DMS53 treated with DMSO at 0.1 percent for 48 hours (cell line): ENCODE data around the gene ARMC10.
"Not testable (repeated sequence)": the region's sequence is repeated elsewhere in the genome, so short reads cannot be mapped to it uniquely, and the experiment has no call there.

ENCODE experiments used
- DNase-seq: peaks from one replicate; lab custom pipeline; 2025; ENCODE audit not compliant: unreplicated experiment; lab: John Stamatoyannopoulos, UW

The ARMC10 gene

DNA sequence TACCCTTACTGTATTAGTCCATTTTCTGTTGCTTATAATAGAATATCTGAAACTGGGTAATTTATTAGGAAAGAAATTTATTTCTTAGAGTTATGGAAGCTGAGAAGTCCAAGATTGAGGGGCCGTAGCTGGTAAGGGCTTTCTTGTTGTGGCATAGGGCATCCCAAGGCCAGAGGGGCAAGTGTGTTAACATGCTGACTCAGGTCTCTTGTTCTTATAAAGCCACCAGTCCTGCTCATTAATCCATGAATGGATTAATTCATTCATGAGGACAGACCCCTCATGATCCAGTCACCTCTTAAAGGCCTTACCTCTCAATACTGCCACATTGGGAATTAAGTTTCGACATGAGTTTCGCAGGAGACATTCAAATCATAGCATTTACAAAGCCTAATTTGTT, 2.4 kb downstream of the ARMC10 start:
- no peak for DNase-seq

DNA sequence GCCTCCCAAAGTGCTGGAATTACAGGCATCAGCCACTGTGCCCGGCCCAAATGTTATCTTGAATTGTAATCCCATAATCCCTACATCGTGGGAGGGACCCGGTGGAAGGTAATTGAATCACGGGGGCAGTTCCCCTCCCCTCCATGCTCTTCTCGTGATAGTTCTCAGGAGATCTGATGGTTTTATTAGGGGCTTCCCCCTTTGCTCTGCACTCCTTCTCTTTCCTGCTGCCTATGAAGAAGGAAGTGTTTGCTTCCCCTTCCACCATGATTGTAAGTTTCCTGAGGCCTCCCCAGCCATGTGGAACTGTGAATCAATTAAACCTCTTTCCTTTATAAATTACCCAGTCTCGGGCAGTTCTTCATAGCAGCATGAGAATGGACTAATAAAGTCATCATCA, 3.3 kb downstream of the ARMC10 start:
- DNase-seq = not testable (repeated sequence)

DNA sequence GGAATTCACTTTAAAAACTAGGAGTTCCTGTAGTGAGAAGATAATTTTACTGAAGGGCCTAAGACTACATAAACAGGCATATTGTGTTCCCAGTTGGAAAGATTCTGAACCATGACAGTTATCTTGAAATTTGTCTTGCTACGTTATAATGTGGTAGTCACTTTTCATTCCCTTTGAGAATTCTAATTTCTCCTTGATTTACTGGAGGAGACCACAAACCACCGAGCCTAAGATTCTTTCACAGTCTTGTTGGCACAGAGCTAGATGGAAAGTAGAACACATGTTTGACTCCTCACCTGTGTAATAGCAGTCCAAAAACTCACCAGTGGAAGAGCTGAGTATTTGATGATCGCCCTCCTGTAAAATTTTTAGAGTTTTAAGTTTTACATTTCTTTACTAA, 4.9 kb downstream of the ARMC10 start:
- DNase-seq = no peak

DNA sequence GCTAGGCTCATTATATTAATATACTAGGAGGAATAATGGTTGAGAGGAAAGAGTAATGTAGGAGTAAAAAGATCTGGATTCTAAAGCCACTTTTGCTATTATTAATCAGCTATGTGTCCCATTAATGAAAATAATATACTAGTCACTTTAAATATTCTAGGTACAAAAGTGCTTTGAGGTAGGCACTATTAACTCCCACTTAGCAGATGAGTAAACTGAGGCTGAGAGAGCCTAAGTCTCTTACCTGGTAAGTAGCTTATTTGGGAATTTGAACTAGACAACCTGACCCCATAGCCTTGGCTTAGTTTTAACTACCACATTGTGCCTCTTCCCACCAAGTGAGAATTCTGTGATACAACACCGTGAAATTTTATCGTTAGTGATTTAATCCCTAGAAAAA, 6.0 kb downstream of the ARMC10 start:
- no peak for DNase-seq

DNA sequence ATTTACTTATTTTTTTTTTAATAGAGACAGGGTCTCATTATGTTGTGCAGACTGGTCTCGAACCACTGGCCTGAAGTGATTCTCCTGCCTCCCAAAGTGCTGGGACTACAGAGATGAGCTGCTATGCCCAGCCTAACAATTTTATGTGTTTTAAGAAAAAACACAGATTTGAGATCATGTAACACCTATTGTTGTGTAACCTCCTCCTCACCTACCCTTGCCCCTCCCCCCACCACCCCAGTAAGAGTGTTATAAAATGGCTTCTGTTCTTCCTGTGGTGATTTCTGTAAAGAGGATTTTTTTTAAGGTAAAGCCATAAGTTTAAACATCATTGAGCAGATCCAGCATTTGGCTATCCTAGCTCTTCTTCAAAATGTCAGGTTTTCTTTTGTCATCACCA, 7.6 kb downstream of the ARMC10 start:
- no peak for DNase-seq

GRCh38 chr7:103083210-103083609, 8.3 kb downstream of the ARMC10 start:
- no peak for DNase-seq

DNA sequence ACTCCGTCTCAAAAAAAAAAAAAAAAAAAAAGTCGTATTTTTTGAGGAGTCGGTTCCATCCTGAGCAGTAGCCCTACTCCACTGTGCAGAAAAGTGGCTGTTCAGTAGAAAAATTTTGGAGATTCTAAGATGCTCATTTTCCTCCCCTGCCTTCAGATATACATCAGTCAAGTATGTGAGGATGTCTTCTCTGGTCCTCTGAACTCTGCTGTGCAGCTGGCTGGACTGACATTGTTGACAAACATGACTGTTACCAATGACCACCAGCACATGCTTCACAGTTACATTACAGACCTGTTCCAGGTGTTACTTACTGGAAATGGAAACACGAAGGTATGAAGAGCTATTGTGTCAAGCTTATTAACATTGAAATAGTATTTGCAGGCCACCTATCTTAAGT, 17.4 kb downstream of the ARMC10 start:
- not testable (repeated sequence) for DNase-seq

DNA sequence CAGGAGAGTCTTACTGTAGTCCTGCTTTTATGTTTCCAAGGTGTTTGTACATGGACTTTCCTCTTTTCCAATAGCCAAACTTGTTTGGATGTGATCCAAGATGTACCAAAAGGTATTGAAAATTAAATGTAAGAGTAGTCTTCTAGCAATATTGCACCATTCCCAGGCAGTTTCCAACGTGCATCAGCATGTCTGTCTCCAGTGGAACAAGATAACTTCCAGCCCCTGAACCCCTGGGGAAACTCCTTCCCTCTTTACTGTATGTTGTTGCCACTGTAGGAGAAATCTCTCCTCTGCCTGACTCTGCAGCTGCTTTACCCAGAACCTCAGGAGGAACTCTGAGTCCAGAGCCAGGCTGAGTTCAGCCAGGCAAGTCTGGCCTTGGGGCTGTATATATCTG, 18.5 kb downstream of the ARMC10 start:
- DNase-seq = no peak

- no peak for DNase-seq
These were observed 19.2 kb downstream of the ARMC10 start for GRCh38 chr7:103094102-103094501.

GRCh38 chr7:103095558-103095957, 20.6 kb downstream of the ARMC10 start:
- not testable (repeated sequence) for DNase-seq

DNA sequence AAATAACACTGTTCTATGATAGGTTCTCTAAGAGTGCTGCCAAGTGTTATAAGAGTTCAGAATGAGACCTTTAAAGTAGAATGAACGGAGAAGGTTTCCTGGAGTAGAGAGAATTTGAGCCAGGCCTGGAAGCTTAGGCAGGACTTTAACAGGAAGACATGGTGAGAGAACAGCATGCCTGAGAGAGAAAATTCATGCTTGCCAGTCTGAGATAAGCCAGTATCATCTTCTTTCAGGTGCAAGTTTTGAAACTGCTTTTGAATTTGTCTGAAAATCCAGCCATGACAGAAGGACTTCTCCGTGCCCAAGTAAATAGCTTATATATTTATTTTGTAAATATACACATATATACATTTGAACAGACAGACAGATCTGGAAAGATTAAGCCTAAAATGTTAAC, 22.1 kb downstream of the ARMC10 start:
- DNase-seq = no peak

DNA sequence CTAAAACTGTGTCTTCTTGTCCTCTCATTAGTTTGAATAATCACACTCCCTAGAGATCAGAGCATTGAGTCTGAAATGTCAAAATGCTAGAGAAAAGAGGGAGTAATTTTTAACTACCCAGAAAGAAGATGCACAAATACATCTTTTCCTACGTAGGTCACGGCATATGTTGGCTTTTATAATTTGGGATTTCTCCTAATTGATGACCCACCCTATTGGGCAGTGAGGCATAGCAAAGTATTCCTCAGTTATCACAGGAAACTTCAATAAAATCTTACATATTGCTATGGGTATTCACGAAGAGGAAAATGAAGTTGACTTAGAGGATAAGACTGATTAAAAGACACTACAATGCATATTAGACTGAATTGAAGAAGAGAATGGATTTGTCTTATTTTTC, 25.4 kb downstream of the ARMC10 start:
- no peak for DNase-seq

DNA sequence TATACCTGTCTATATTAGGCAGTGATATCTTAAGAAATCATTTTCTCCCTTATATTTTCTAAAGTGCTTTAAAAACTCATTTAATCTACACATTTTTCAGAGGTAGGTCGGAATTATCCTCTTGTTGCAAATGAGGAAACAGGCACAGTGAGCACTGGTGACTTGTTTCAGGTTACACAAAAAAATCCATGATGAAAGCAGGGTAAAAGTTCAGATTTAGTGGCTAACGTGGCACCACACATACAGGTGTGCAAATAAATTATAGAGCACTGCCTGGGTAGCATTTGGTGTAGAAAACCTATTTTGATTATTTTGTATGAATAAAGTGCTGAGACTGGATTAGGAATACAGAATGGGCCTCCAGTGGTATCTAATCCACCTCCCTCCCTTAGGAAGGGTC, 26.6 kb downstream of the ARMC10 start:
- DNase-seq = no peak

DNA sequence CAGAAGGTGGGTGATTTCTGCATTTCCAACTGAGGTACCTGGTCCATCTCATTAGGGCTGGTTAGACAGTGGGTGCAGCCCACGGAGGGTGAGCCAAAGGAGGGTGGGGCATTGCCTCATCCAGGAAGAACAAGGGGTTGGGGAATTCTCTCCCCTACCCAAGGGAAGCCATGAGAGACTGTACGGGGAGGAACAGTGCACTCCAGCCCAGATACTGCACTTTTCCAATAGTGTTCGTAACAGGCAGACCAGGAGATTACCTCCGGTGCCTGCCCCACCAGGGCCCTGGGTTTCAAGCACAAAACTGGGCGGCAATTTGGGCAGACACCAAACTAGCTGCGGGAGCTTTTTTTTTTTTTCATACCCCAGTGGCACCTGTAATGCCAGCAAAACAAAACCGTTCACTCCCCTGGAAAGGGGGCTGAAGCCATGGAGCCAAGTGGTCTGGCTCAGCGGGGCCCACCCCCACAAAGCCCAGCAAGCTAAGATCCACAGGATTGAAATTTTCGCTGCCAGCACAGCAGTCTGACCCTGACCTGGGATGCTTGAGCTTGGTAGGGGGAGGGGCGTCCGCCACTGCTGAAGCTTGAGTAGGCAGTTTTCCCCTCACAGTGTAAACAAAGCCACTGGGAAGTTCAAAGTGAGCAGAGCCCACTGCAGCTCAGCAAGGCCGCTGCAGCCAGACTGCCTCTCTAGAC, 31.2 kb downstream of the ARMC10 start:
- DNase-seq = no peak

GRCh38 chr7:103106703-103107070, 31.7 kb downstream of the ARMC10 start:
- DNase-seq = not testable (repeated sequence)

- no peak for DNase-seq
These were observed 38.2 kb downstream of the ARMC10 start for GRCh38 chr7:103113164-103113563.

- no peak for DNase-seq
These were observed 39.7 kb downstream of the ARMC10 start for GRCh38 chr7:103114576-103115008.

- DNase-seq = no peak
These were observed 40.8 kb downstream of the ARMC10 start for GRCh38 chr7:103115771-103116170.

DNA sequence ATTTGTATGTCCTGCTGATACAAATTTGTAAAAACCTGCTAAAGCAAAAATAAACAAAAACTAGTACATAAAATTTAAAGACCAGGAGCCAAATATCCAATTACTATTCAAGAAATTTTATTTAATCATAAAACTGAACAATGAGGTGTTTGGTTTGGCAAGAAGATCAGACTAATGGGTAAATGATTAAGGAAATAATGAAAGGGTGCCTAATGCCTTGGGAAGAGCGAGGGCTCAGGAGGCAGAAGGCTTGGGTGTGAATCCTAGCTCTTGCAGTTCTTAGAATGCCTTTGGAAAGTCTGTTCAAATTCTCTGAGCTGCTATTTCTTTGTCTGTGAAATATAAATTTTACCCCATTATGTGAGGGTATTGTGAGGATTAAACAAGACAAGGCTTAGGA, 41.6 kb downstream of the ARMC10 start:
- DNase-seq = no peak

GRCh38 chr7:103116991-103117390, 42.1 kb downstream of the ARMC10 start:
- DNase-seq = no peak

GRCh38 chr7:103117465-103117864, 42.5 kb downstream of the ARMC10 start:
- no peak for DNase-seq

DNA sequence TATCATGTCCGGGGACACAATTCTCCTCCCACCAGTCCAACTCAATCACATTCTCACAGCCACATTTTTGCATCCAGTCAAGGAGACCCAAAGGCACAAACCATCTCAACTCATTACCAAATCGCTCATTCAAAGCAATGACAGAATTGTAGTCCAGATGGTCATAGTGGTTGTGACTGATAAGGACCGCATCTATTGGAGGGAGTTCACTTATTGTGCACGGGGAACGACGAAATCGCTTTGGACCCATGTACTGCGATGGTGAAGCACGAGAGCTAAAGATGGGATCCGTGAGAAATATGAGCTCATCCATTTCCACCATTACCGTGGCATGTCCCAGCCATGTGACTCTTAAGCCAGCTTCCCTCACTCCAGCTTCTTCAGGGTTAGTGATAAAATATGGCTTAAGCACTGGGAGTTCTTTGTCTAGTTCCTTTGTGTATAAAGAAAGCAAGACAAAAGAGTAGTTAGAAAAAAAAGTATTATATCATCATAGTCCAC, 44.9 kb downstream of the ARMC10 start:
- no peak for DNase-seq

GRCh38 chr7:103120362-103120761, 45.4 kb downstream of the ARMC10 start:
- DNase-seq = no peak
